ENCODE measurements around the gene TTC12.

The TTC12 gene

DNA sequence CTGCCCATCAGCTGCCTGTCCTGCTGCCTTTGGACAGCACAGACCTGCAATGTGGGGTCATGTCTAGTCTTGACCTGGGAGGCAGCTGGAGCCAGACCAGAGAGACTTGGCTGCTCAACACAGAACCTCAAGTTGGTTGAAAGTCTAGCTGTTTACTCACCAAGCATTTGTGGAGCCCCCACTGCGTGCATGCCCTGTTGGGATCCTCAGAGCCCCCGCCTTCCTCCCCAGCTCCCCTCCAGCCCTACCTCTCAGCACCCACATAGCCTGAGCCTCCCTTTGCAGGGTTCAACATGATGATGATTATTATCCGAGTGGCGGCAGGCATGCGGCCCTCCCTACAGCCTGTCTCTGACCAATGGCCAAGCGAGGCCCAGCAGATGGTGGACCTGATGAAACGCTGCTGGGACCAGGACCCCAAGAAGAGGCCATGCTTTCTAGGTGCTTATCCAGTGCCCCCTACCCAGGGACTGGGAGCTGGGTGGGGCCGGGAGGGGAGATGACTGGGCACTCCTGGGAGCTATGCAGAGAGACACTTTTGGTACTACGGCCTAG is 81.5 kb downstream of the TTC12 start:
- Histone ChIP-seq H3K36me3 (ENCODE audit: control insufficient read depth, insufficient read depth, low read length, severe bottlenecking) (no peaks in the 10 kb centered on the region), H3K27me3 (replicated peaks; ENCODE audit: control insufficient read depth, insufficient read depth, low read length) (peaks cover 7% of the 10 kb centered on the region), H3K4me3 (ENCODE audit: low read length) (no peak overlapping the region), H3K9me3 (ENCODE audit: control insufficient read depth, low read length) (no peaks in the 10 kb centered on the region), H3K9ac (ENCODE audit: low read length) (no peak overlapping the region), H3K4me1 (ENCODE audit: control insufficient read depth, insufficient read depth, low read length) (peaks cover 18% of the 10 kb centered on the region)
- no peak for DNase-seq (ENCODE audit: low read depth)

DNA sequence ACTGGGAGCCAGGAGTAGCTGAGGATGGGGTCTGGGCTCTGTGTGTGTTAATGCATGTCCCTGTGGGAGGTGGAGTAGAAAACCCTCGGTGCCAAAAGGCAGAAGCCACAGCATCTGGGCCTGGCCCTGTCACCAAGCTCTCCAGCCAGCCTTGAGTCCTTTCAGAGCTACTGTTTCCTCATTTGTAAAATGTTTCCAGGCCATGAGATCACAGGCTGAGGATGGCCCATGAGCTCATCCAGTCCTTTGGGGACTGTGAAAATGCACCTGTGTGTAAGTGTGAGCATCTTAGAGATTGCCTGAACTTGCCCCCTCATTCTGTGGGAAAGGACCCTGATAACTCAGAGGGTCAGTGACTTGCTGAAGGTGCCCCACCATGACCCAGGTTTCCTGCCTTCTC is 82.3 kb downstream of the TTC12 start:
- peaks cover 7% of the 10 kb centered on the region for H3K27me3 ChIP-seq (replicated peaks; ENCODE audit: control insufficient read depth, insufficient read depth, low read length)
- DNase-seq (ENCODE audit: low read depth) = no peak
- H3K4me1 ChIP-seq (ENCODE audit: control insufficient read depth, insufficient read depth, low read length) = peaks cover 16% of the 10 kb centered on the region
- H3K9me3 ChIP-seq (ENCODE audit: control insufficient read depth, low read length) = no peaks in the 10 kb centered on the region
- H3K9ac ChIP-seq (ENCODE audit: low read length) = no peak overlapping the region
- H3K36me3 ChIP-seq (ENCODE audit: control insufficient read depth, insufficient read depth, low read length, severe bottlenecking) = no peaks in the 10 kb centered on the region
- H3K4me3 ChIP-seq (ENCODE audit: low read length) = no peak overlapping the region

DNA sequence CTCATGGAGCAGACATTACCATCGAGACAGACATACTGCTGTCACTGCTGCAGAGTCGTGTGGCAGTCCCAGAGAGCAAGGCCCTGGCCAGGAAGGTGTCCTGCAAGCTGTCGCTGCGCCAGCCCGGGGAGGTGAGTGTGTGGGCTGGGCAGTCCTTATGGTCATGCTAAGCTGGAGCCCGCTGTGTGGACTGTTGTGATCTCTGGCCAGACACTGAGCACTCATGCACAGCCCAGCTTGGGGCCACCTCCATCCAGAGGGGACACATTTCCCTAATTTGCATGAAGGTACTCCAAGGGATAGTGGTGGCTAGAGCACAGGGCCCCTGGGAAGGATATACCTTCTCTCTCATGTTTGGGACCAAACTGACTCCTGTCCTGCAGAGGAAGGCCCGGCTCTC is 82.8 kb downstream of the TTC12 start:
- no peak for DNase-seq (ENCODE audit: low read depth)
- Histone ChIP-seq H3K27me3 (replicated peaks; ENCODE audit: control insufficient read depth, insufficient read depth, low read length) (peaks cover 7% of the 10 kb centered on the region), H3K36me3 (ENCODE audit: control insufficient read depth, insufficient read depth, low read length, severe bottlenecking) (no peaks in the 10 kb centered on the region), H3K9me3 (ENCODE audit: control insufficient read depth, low read length) (no peaks in the 10 kb centered on the region), H3K4me1 (ENCODE audit: control insufficient read depth, insufficient read depth, low read length) (peaks cover 11% of the 10 kb centered on the region), H3K9ac (ENCODE audit: low read length) (no peak overlapping the region), H3K4me3 (ENCODE audit: low read length) (no peak overlapping the region)

GRCh38 chr11:113397821-113398220 is 83.4 kb downstream of the TTC12 start:
- no peak for DNase-seq (ENCODE audit: low read depth)
- peaks cover 5% of the 10 kb centered on the region for H3K4me1 ChIP-seq (ENCODE audit: control insufficient read depth, insufficient read depth, low read length)

DNA sequence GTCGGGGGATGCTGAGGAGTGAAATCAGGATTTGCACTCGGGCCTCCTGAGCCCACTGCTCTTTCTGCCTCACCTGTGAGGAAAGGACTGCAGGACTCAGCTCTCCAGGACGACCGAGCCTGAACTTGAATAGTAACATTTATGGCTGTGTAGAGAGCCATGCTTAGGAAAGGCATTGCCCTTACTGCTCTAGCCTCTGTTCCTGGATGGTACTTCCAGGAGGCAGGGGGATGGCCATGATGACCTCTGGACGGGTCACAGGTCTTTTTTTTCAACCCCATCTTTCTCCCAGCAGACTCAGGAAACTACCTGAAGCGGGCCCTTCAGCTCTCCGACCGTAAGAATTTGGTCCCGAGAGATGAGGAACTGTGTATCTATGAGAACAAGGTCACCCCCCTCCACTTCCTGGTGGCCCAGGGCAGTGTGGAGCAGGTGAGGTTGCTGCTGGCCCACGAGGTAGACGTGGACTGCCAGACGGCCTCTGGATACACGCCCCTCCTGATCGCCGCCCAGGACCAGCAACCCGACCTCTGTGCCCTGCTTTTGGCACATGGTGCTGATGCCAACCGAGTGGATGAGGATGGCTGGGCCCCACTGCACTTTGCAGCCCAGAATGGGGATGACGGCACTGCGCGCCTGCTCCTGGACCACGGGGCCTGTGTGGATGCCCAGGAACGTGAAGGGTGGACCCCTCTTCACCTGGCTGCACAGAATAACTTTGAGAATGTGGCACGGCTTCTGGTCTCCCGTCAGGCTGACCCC is 84.5 kb downstream of the TTC12 start:
- no peaks in the 10 kb centered on the region for H3K36me3 ChIP-seq (ENCODE audit: control insufficient read depth, insufficient read depth, low read length, severe bottlenecking)
- H3K9ac ChIP-seq (ENCODE audit: low read length) = no peak overlapping the region
- no peaks in the 10 kb centered on the region for H3K9me3 ChIP-seq (ENCODE audit: control insufficient read depth, low read length)
- H3K27me3 ChIP-seq (replicated peaks; ENCODE audit: control insufficient read depth, insufficient read depth, low read length) = peaks cover 19% of the 10 kb centered on the region
- no peak overlapping the region for H3K4me3 ChIP-seq (ENCODE audit: low read length)
- H3K4me1 ChIP-seq (ENCODE audit: control insufficient read depth, insufficient read depth, low read length) = no peaks in the 10 kb centered on the region
- no peak for DNase-seq (ENCODE audit: low read depth)

More at GRCh38 chr11:113397821-113398220, 83.4 kb downstream of the TTC12 start:
- H3K36me3 ChIP-seq (ENCODE audit: control insufficient read depth, insufficient read depth, low read length, severe bottlenecking) = no peaks in the 10 kb centered on the region
- no peak overlapping the region for H3K4me3 ChIP-seq (ENCODE audit: low read length)
- peaks cover 13% of the 10 kb centered on the region for H3K27me3 ChIP-seq (replicated peaks; ENCODE audit: control insufficient read depth, insufficient read depth, low read length)
- H3K9me3 ChIP-seq (ENCODE audit: control insufficient read depth, low read length) = no peaks in the 10 kb centered on the region
- H3K9ac ChIP-seq (ENCODE audit: low read length) = no peak overlapping the region

GRCh38 chr11:113400631-113401230 is 86.3 kb downstream of the TTC12 start:
- DNase-seq (ENCODE audit: low read depth) = no peak
- H3K27me3 ChIP-seq (replicated peaks; ENCODE audit: control insufficient read depth, insufficient read depth, low read length) = peaks cover 27% of the 10 kb centered on the region
- no peaks in the 10 kb centered on the region for H3K9me3 ChIP-seq (ENCODE audit: control insufficient read depth, low read length)
- no peak overlapping the region for H3K9ac ChIP-seq (ENCODE audit: low read length)
- H3K36me3 ChIP-seq (ENCODE audit: control insufficient read depth, insufficient read depth, low read length, severe bottlenecking) = no peaks in the 10 kb centered on the region
- H3K4me1 ChIP-seq (ENCODE audit: control insufficient read depth, insufficient read depth, low read length) = no peaks in the 10 kb centered on the region
- H3K4me3 ChIP-seq (ENCODE audit: low read length) = no peak overlapping the region

- H3K4me3 ChIP-seq (ENCODE audit: low read length) = no peak overlapping the region
- no peak overlapping the region for H3K9ac ChIP-seq (ENCODE audit: low read length)
- peaks cover 28% of the 10 kb centered on the region for H3K27me3 ChIP-seq (replicated peaks; ENCODE audit: control insufficient read depth, insufficient read depth, low read length)
- no peaks in the 10 kb centered on the region for H3K9me3 ChIP-seq (ENCODE audit: control insufficient read depth, low read length)
- no peaks in the 10 kb centered on the region for H3K4me1 ChIP-seq (ENCODE audit: control insufficient read depth, insufficient read depth, low read length)
- DNase-seq (ENCODE audit: low read depth) = peak; percentile 19
- H3K36me3 ChIP-seq (ENCODE audit: control insufficient read depth, insufficient read depth, low read length, severe bottlenecking) = no peaks in the 10 kb centered on the region
Observed at GRCh38 chr11:113401718-113402117, 87.3 kb downstream of the TTC12 start.

DNA sequence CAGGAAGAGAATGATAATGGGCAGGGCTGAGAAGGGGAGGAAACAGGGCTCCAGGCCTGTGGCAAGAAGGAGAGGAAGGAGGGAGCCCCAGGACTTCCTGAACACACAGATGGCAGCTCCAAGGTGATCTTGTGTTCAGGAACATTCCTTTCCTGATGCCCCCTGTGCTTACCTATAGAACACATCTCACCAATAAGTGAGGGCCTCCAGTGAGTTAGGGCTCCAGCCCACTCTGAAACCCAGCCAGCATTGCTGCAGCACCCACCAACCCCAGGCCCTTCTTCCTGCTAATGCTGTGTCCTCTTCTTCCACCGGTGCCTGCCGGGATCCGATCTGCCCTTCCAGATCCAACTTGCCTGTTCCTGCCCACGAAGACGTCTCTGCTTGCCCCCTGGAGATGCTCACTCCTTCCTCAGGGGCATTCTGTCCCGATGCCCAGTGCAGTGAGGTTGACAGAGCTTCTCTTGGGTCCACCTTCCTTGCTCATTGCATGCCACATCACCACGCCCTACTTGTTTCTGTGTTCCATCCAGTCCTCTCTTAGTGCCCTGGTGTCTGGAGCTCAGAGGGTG is 90.6 kb downstream of the TTC12 start:
- no peak overlapping the region for H3K9ac ChIP-seq (ENCODE audit: low read length)
- no peaks in the 10 kb centered on the region for H3K9me3 ChIP-seq (ENCODE audit: control insufficient read depth, low read length)
- no peaks in the 10 kb centered on the region for H3K36me3 ChIP-seq (ENCODE audit: control insufficient read depth, insufficient read depth, low read length, severe bottlenecking)
- no peak for DNase-seq (ENCODE audit: low read depth)
- H3K4me3 ChIP-seq (ENCODE audit: low read length) = no peak overlapping the region
- H3K27me3 ChIP-seq (replicated peaks; ENCODE audit: control insufficient read depth, insufficient read depth, low read length) = peaks cover 52% of the 10 kb centered on the region
- no peaks in the 10 kb centered on the region for H3K4me1 ChIP-seq (ENCODE audit: control insufficient read depth, insufficient read depth, low read length)

DNA sequence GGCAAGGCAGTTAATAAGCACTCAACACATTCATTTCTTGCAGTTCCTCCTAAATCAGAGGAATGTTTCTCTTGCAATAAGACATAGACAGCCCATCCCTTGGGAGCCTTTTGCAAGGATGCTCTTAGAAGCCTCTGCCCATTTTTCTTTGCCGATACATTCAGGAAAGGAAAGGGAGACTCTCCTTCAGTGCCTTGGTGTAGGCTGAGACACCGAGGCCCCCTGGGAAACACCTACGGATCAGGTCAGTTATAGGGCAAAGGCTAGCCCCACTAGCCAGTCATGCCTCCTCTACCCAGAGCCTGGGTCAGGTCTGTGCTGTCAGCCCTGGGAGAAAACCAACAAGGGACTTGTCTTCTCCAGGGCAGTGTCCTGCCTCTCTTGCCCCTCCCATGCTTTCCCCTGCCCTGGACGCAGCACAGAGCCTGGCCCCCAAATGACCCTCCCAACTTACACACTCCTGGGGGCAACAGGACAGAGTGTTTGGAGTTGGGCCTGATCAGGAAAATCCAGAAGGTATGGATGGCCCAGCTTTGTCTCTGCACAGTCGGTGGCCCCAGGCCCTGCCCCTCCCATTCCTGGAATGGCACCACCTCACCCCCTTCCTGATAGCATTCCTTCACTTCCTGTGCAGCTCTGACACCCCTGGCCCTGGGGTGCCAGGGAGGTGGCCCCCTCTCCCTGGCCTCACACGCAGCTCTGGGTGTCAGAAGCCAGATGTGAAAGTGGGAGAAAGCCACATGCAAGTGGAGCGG is 91.5 kb downstream of the TTC12 start:
- no peak overlapping the region for H3K4me3 ChIP-seq (ENCODE audit: low read length)
- no peak overlapping the region for H3K9ac ChIP-seq (ENCODE audit: low read length)
- no peaks in the 10 kb centered on the region for H3K4me1 ChIP-seq (ENCODE audit: control insufficient read depth, insufficient read depth, low read length)
- H3K36me3 ChIP-seq (ENCODE audit: control insufficient read depth, insufficient read depth, low read length, severe bottlenecking) = no peaks in the 10 kb centered on the region
- no peaks in the 10 kb centered on the region for H3K9me3 ChIP-seq (ENCODE audit: control insufficient read depth, low read length)
- peaks cover 52% of the 10 kb centered on the region for H3K27me3 ChIP-seq (replicated peaks; ENCODE audit: control insufficient read depth, insufficient read depth, low read length)
- no peak for DNase-seq (ENCODE audit: low read depth)

DNA sequence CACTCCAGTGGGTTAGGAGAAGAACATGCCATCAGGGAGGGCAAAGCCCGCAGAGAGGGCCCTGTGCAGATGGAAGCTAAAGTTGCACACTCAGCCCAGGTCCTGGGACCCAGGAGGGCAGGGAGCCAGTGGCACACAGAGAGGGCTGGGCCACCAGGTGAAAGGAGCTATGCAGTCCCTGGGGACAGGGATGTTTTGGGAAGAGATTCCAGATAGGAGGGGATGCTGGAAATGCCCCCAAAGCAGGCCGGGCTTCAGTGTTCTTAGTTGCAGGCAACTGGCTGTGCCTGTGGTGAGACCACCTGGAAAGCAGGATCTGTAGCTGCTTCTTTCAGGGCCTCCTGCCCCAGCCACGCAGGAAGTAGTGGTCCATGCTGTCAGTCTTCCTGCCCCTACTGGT is 92.8 kb downstream of the TTC12 start:
- Histone ChIP-seq H3K9me3 (ENCODE audit: control insufficient read depth, low read length) (no peaks in the 10 kb centered on the region), H3K9ac (ENCODE audit: low read length) (no peak overlapping the region), H3K27me3 (replicated peaks; ENCODE audit: control insufficient read depth, insufficient read depth, low read length) (peaks cover 63% of the 10 kb centered on the region), H3K36me3 (ENCODE audit: control insufficient read depth, insufficient read depth, low read length, severe bottlenecking) (no peaks in the 10 kb centered on the region), H3K4me1 (ENCODE audit: control insufficient read depth, insufficient read depth, low read length) (no peaks in the 10 kb centered on the region), H3K4me3 (ENCODE audit: low read length) (no peak overlapping the region)
- DNase-seq (ENCODE audit: low read depth) = no peak

DNA sequence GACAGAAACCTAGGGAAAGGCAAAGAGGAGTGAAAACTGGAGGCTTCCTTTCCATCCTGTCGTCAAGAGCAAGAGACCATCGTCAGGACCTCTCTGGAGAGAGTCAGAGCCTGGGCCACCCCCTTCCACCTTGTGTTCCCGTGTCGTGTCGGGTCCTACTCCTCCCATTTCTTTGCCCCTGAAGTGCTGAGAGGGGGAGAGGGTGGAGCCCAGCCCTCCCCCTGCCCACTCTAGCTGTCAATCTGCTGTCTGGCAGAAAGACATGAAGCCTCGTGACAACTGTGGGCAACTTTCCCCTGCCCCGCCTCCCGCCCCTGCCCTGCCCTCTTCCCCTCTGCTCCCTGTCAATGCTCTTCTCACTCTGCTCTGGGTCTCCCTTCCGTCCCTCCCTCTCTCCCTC is 93.8 kb downstream of the TTC12 start:
- H3K9ac ChIP-seq (ENCODE audit: low read length) = no peak overlapping the region
- H3K4me3 ChIP-seq (ENCODE audit: low read length) = no peak overlapping the region
- H3K36me3 ChIP-seq (ENCODE audit: control insufficient read depth, insufficient read depth, low read length, severe bottlenecking) = no peaks in the 10 kb centered on the region
- no peak for DNase-seq (ENCODE audit: low read depth)
- no peaks in the 10 kb centered on the region for H3K9me3 ChIP-seq (ENCODE audit: control insufficient read depth, low read length)
- peaks cover 58% of the 10 kb centered on the region for H3K27me3 ChIP-seq (replicated peaks; ENCODE audit: control insufficient read depth, insufficient read depth, low read length)
- H3K4me1 ChIP-seq (ENCODE audit: control insufficient read depth, insufficient read depth, low read length) = no peaks in the 10 kb centered on the region
